Measurements from ENCODE around the gene GAMT.
"Not testable (repeated sequence)": the region's sequence is repeated elsewhere in the genome, so short reads cannot be mapped to it uniquely, and the experiment has no call there.

GAMT gene

GRCh38 chr19:1422360-1422759 lies 21.0 kb upstream of the GAMT start:
- TF ChIP-seq CTCF (IDR thresholded peaks at IDR 0.05; ENCODE audit: control insufficient read depth, extremely low read depth, insufficient read depth): no peak
- no peak for DNase-seq (ENCODE audit: low read depth)
- no peak overlapping the region for H3K4me3 ChIP-seq (ENCODE audit: low read depth, low read length)

GRCh38 chr19:1421958-1422305 lies 20.6 kb upstream of the GAMT start:
- no peak overlapping the region for H3K4me3 ChIP-seq (ENCODE audit: low read depth, low read length)
- TF ChIP-seq CTCF (IDR thresholded peaks at IDR 0.05; ENCODE audit: control insufficient read depth, extremely low read depth, insufficient read depth): no peak
- no peak for DNase-seq (ENCODE audit: low read depth)

GRCh38 chr19:1421218-1421957 lies 20.0 kb upstream of the GAMT start:
- TF ChIP-seq CTCF (IDR thresholded peaks at IDR 0.05; ENCODE audit: control insufficient read depth, extremely low read depth, insufficient read depth): no peak

GRCh38 chr19:1420590-1420989 lies 19.2 kb upstream of the GAMT start:
- H3K4me3 ChIP-seq (ENCODE audit: low read depth, low read length): no peak overlapping the region
- DNase-seq (ENCODE audit: low read depth): no peak
- TF ChIP-seq CTCF (IDR thresholded peaks at IDR 0.05; ENCODE audit: control insufficient read depth, extremely low read depth, insufficient read depth): no peak

More at GRCh38 chr19:1421218-1421957, 20.0 kb upstream of the GAMT start:
- no peak overlapping the region for H3K4me3 ChIP-seq (ENCODE audit: low read depth, low read length)
- DNase-seq (ENCODE audit: low read depth): no peak

GRCh38 chr19:1420085-1420484 lies 18.7 kb upstream of the GAMT start:
- not testable (repeated sequence) for H3K4me3 ChIP-seq (ENCODE audit: low read depth, low read length); DNase-seq (ENCODE audit: low read depth)

- no peak overlapping the region for H3K4me3 ChIP-seq (ENCODE audit: low read depth, low read length)
- no peak for DNase-seq (ENCODE audit: low read depth)
- TF ChIP-seq CTCF (IDR thresholded peaks at IDR 0.05; ENCODE audit: control insufficient read depth, extremely low read depth, insufficient read depth): no peak
These were observed 17.8 kb upstream of the GAMT start for GRCh38 chr19:1418951-1419738.

GRCh38 chr19:1418496-1418775 lies 17.1 kb upstream of the GAMT start:
- no peak for DNase-seq (ENCODE audit: low read depth)
- no peak overlapping the region for H3K4me3 ChIP-seq (ENCODE audit: low read depth, low read length)
- TF ChIP-seq CTCF (IDR thresholded peaks at IDR 0.05; ENCODE audit: control insufficient read depth, extremely low read depth, insufficient read depth): no peak

Data from LNCaP clone FGC (cell line).